SJCRH30 (cell line): ENCODE data around the gene EPHB4. TPM values are rescaled to one million over a fixed set of nuclear protein-coding genes. Genes with fewer than 3 reads are reported as not detected.

ENCODE experiments used
- DNase-seq, 2 experiments: peaks; one replicate each; pipeline ENCODE4 v3.0.0-alpha.2; 2015 to 2020
- H3K27ac ChIP-seq: fragments of 250-450 bp; sonication (Bioruptor Pico); 2 replicates; pipeline ENCODE4 v1.5.1; 2020; ENCODE audit warnings: mild to moderate bottlenecking, moderate library complexity
- H3K27me3 ChIP-seq: fragments of 250-450 bp; sonication (Bioruptor Pico); 2 replicates; pipeline ENCODE4 v1.5.1; 2020; ENCODE audit warnings: mild to moderate bottlenecking, moderate library complexity
- H3K36me3 ChIP-seq: fragments of 250-450 bp; sonication (Bioruptor Pico); 2 replicates; pipeline ENCODE4 v1.5.1; 2020; ENCODE audit warnings: mild to moderate bottlenecking, moderate library complexity
- H3K4me1 ChIP-seq: fragments of 250-450 bp; sonication (Bioruptor Pico); 2 replicates; pipeline ENCODE4 v1.5.1; 2020; ENCODE audit warnings: mild to moderate bottlenecking, moderate library complexity
- H3K4me3 ChIP-seq: fragments of 250-450 bp; sonication (Bioruptor Pico); 2 replicates; pipeline ENCODE4 v1.5.1; 2020; ENCODE audit warnings: mild to moderate bottlenecking, moderate library complexity
- H3K9me3 ChIP-seq: fragments of 250-450 bp; sonication (Bioruptor Pico); replicated peaks from 2 replicates; pipeline ENCODE4 v1.5.1; 2020; ENCODE audit warnings: mild to moderate bottlenecking, moderate library complexity
- total RNA-seq: library from RNA; depleted of rRNA; stranded (reverse); fragments of >200 nt; shearing (Covaris generic); gene quantifications from 2 replicates; pipeline ENCODE4 v1.2.3, GENCODE V29; 2014

EPHB4 gene
- total RNA-seq, 1 experiment from 2014 or later, result 61.7 TPM

DNA sequence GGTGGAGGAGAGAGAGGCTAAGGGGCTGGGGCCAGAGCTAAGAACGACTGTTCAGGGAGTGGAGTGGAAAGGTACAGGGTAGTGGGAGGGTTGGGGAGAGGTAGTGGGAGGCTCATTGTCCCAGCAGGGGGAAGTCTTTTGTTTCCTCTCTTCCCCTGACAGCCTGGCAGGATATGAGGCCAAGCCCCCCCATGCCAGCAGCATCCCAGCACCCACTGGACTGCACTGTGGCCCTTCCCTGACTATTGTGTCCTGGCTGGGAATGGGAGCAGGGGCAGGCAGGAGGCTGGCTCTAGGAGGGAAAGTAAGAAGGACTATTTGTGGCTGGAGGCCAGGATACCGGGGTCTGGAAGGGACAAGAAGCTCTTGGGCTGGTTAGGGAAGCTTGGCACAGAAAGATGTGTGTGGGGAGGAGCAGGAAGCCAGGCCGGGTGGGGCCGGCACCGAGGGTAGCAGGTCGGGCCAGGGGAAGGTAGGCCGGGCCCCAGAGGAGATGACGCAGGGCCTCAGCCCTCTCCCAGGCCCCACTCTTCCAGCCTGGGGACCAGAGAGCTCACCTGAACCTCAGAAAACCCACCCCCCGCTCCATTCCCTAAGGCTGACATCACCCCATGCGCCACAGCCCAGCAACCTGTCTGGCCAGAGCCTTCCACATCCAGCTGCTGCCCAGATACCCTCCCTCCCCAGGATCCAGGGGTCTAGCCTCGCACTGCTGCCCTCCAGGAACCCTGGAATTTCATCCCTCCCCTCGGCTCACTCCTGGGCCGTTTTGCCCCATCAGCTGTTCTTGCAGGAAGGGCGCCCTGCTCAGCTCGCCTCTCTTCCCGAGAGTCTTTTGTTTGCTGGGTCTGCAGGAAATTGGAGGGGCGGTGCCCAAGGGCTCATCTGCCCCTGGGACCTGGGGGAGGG, 8.8 kb upstream of the EPHB4 start:
- no peaks in the 10 kb centered on the region for H3K9me3 ChIP-seq
- DNase-seq, result peak; percentile 79 to 80
- peaks cover 7% of the 10 kb centered on the region for H3K4me1 ChIP-seq
- H3K4me3 ChIP-seq, result peak overlapping the region; percentile 34
- peak overlapping the region; percentile 21; the same call in 1 of the 2 replicates for H3K27ac ChIP-seq
- no peaks in the 10 kb centered on the region; the same call in 1 of the 2 replicates for H3K27me3 ChIP-seq
- no peaks in the 10 kb centered on the region for H3K36me3 ChIP-seq

DNA sequence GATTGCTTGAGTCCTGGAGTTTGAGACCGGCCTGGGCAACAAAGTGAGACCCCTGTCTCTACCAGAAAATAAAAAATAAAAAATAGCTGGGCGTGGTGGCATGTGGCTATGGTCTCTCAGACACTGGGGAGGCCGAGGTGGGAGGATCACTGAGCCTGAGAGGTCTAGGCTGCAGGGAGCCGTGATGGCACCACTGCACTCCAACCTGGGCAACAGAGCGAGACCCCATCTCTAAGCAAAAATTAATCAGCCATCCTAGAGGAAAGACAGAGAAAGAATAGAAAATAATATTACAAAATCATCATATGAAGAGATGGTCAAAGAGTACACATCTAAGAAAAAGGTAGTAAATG, 4.9 kb upstream of the EPHB4 start:
- no peak for DNase-seq
- H3K27me3 ChIP-seq, result no peaks in the 10 kb centered on the region; the same call in 1 of the 2 replicates
- H3K36me3 ChIP-seq, result no peaks in the 10 kb centered on the region
- H3K9me3 ChIP-seq, result no peaks in the 10 kb centered on the region
- peaks cover 7% of the 10 kb centered on the region for H3K4me1 ChIP-seq
- no peak overlapping the region for H3K4me3 ChIP-seq
- H3K27ac ChIP-seq, result no peak overlapping the region

DNA sequence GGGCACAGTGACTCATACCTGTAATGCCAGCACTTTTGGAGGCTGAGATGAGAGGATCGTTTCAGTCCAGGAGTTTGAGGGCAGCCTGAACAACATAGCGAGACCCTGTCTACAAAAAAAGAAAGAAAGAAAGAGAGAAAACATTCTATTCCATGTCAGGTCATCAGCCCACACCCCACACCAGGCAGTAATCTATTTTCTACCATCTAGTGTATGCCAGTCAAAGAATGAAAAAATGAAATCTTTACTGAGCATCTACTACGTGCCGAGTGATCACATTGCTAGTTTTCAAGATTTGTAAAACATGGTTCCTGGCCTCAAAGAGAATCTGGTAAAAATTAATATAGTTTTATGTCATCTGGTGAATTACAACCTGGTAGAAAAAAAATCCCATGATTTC, 3.1 kb upstream of the EPHB4 start:
- H3K4me1 ChIP-seq, result 0 out of 2 replicates have a peak, but pooled peaks cover 3% of the 10 kb centered on the region
- H3K4me3 ChIP-seq, result no peak overlapping the region
- no peaks in the 10 kb centered on the region for H3K9me3 ChIP-seq
- H3K36me3 ChIP-seq, result no peaks in the 10 kb centered on the region
- no peak overlapping the region for H3K27ac ChIP-seq
- DNase-seq, result no peak
- no peaks in the 10 kb centered on the region; the same call in 1 of the 2 replicates for H3K27me3 ChIP-seq

DNA sequence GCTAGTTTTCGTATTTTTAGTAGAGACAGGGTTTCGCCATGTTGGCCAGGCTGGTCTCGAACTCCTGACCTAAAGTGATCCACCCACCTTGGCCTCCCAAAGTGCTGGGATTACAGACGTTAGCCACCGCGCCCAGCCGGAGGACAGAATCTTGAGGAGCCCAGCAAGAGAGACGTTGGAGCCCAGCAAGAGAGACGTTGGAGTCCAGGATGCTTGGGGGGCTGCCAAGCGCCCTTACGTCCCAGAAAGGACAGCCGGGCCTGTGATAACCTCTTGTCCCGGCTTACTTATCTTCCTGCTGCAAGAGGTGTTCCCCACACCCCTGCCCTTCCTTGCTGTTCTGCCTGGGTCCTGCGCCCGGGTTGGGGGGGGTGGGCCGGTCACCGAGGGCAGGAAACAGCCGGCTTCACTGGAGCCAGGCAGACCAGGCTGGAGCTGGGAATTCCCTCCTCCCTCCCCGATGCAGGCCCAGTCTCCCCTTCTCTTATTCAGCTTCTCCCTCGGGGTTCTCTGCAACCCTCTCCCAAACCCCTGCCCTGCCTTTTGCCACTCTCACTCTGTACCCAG, 1.9 kb upstream of the EPHB4 start:
- no peak for DNase-seq
- Histone ChIP-seq H3K27me3 (no peaks in the 10 kb centered on the region; the same call in 1 of the 2 replicates), H3K27ac (no peak overlapping the region), H3K36me3 (no peaks in the 10 kb centered on the region; the same call in 1 of the 2 replicates), H3K9me3 (no peaks in the 10 kb centered on the region), H3K4me3 (no peak overlapping the region), H3K4me1 (0 out of 2 replicates have a peak, but pooled peaks cover 3% of the 10 kb centered on the region)

- DNase-seq, result peak in 1 of 2 experiments; percentile 42
- Histone ChIP-seq H3K27me3 (no peaks in the 10 kb centered on the region), H3K27ac (peak overlapping the region; percentile 44; the same call in 1 of the 2 replicates)
Measured at GRCh38 chr7:100826514-100827329, 601 bp downstream of the EPHB4 start.

GRCh38 chr7:100825751-100826513, 1.4 kb downstream of the EPHB4 start:
- Histone ChIP-seq H3K27ac (no peak overlapping the region), H3K9me3 (no peaks in the 10 kb centered on the region), H3K36me3 (peaks cover 27% of the 10 kb centered on the region), H3K4me1 (0 out of 2 replicates have a peak, but pooled peaks cover 3% of the 10 kb centered on the region), H3K27me3 (no peaks in the 10 kb centered on the region), H3K4me3 (peak overlapping the region; percentile 95)
- peak; percentile 72 to 79 for DNase-seq

More at GRCh38 chr7:100826514-100827329, 601 bp downstream of the EPHB4 start:
- H3K36me3 ChIP-seq, result peaks cover 19% of the 10 kb centered on the region
- H3K4me3 ChIP-seq, result peak overlapping the region; percentile 95
- no peaks in the 10 kb centered on the region for H3K9me3 ChIP-seq
- H3K4me1 ChIP-seq, result 0 out of 2 replicates have a peak, but pooled peaks cover 3% of the 10 kb centered on the region

- DNase-seq, result no peak
- Histone ChIP-seq H3K27ac (no peak overlapping the region), H3K4me3 (no peak overlapping the region)
Measured at GRCh38 chr7:100825215-100825671, 2.1 kb downstream of the EPHB4 start.

DNA sequence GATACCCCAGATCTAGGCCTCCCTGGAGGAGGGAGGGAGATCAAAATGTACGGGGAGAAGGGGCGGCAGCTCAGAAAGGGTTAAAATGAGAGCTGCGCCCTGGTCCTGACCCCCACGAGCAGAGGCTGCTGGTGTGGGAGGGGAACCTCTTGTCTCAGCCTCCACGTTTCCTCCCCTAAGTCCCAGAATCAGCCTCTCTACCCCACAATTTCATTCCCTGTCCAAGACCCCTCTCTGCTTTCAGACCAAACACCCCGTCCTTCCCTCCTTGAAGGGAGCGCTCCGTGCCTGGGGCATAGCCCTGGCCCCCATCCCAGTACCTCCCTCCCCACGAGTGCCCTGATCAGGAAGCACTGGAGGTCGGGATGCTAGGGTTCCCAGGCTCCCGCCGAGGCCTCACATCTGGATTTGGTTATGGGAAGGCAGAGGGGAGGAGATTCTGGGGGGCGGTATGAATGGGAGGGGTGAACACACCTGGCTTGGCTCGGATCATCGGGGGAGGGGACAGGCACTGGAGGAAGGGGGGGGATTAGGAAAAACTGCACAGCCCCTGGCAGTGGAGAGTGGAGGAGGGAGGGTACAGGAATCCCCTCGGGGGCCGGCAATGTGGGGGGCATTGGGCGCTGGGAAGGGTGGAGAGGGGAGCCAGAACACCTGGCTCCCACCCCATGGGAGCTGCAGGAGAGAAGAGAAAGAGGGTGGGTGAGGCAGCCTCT, 2.7 kb downstream of the EPHB4 start:
- Histone ChIP-seq H3K27me3 (no peaks in the 10 kb centered on the region), H3K36me3 (peaks cover 40% of the 10 kb centered on the region), H3K4me1 (0 out of 2 replicates have a peak, but pooled peaks cover 3% of the 10 kb centered on the region), H3K9me3 (no peaks in the 10 kb centered on the region), H3K27ac (no peak overlapping the region), H3K4me3 (no peak overlapping the region)
- DNase-seq, result no peak

More at GRCh38 chr7:100825215-100825671, 2.1 kb downstream of the EPHB4 start:
- Histone ChIP-seq H3K4me1 (0 out of 2 replicates have a peak, but pooled peaks cover 3% of the 10 kb centered on the region), H3K27me3 (no peaks in the 10 kb centered on the region), H3K9me3 (no peaks in the 10 kb centered on the region), H3K36me3 (peaks cover 34% of the 10 kb centered on the region)

DNA sequence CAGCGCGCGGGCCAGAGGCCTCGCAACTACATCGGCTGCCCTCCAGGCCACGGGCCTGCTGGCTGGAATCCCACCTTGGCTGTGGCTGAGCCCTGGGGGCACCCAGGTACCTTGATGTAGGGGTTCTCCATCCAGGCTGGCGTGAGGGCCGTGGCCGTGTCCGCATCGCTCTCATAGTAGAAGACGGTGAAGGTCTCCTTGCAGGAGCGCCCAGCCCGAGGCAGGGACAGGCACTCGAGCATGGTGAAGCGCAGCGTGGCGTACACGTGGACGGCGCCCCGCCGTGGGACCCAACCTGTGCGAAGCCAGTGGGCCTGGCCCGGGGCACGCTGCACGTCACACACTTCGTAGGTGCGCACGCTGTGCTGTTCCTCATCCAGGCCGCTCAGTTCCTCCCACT, 3.8 kb downstream of the EPHB4 start:
- 0 out of 2 replicates have a peak, but pooled peaks cover 3% of the 10 kb centered on the region for H3K4me1 ChIP-seq
- DNase-seq, result no peak
- H3K9me3 ChIP-seq, result no peaks in the 10 kb centered on the region
- no peak overlapping the region for H3K27ac ChIP-seq
- H3K4me3 ChIP-seq, result no peak overlapping the region
- peaks cover 51% of the 10 kb centered on the region for H3K36me3 ChIP-seq
- H3K27me3 ChIP-seq, result no peaks in the 10 kb centered on the region

GRCh38 chr7:100823140-100823525, 4.2 kb downstream of the EPHB4 start:
- Histone ChIP-seq H3K36me3 (peaks cover 55% of the 10 kb centered on the region), H3K4me3 (no peak overlapping the region), H3K27ac (no peak overlapping the region), H3K27me3 (no peaks in the 10 kb centered on the region), H3K9me3 (no peaks in the 10 kb centered on the region), H3K4me1 (0 out of 2 replicates have a peak, but pooled peaks cover 3% of the 10 kb centered on the region)
- no peak for DNase-seq

DNA sequence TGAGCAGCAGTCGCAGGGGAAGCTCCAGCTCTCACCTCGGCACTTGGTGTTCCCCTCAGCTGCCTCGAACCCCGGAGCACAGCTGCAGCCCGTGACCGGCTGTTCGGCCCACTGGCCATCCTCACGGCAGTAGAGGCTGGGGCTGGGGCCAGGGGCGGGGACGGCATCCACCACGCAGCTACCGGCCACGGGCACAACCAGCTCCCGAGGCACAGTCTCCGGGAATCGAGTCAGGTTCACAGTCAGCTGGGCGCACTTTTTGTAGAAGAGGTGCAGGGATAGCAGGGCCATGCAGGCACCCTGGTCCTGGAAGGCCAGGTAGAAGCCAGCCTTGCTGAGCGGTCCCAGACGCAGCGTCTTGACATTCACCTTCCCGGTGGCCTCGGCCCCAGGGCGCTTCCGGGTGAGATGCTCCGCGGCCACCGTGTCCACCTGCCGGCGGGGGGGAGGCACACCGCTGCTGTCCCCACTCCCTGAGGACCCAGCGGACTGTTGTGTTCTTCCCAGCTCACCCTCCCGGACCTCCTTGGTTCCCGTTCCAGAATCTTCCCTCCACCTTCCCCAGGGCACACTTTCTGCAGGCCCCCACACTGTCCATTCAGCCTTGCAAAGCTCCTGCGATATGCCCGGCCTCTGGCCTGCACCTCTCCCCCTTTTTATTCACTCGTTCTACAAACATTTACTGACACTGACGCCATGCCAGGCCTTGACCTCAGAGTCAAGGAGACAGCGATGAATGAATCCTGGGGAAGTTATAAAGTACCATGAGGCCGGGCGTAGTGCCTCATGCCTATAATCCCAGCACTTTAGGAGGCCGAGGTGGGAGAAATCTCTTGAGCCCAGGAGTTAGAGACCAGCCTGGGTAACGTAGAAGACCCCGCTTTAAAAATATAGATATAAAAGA, 4.8 kb downstream of the EPHB4 start:
- H3K4me1 ChIP-seq, result 0 out of 2 replicates have a peak, but pooled peaks cover 3% of the 10 kb centered on the region
- peaks cover 58% of the 10 kb centered on the region for H3K36me3 ChIP-seq
- H3K9me3 ChIP-seq, result no peaks in the 10 kb centered on the region
- no peaks in the 10 kb centered on the region for H3K27me3 ChIP-seq
- H3K27ac ChIP-seq, result no peak overlapping the region
- DNase-seq, result no peak
- no peak overlapping the region for H3K4me3 ChIP-seq

DNA sequence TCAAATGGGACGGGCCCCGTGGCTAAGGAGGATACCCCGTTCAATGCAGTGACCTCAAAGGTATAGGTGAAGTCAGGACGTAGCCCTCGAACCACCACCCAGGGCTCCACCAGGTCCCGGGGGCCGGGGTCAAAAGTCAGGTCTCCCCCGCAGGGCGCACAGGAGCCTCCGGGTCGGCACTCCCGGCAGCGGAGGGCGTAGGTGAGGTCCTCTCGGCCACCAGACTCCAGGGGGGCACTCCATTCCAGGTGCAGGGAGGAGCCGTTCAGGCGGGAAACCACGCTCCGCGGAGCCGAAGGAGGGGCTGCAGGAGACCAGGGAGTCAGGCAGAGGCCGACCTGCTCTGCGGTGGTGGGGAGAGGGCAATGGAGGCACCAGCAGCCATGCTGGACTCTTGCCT, 7.7 kb downstream of the EPHB4 start:
- Histone ChIP-seq H3K9me3 (no peaks in the 10 kb centered on the region), H3K4me3 (no peak overlapping the region), H3K27ac (no peak overlapping the region), H3K4me1 (no peaks in the 10 kb centered on the region), H3K27me3 (no peaks in the 10 kb centered on the region), H3K36me3 (peaks cover 76% of the 10 kb centered on the region)
- no peak for DNase-seq
